Tibial nerve (tissue), 4 donors: ENCODE data around the gene GABBR2. TPM values are rescaled to one million over a fixed set of nuclear protein-coding genes. Genes with fewer than 3 reads are reported as not detected.

Experiments
- DNase-seq, 2 donors: peaks; one replicate each; pipeline ENCODE4 v3.0.0-alpha.2; 2019; ENCODE audit warnings: low spot score in 2 of 2
- H3K27ac ChIP-seq, 4 donors: fragments of 200-600 bp; sonication (generic) in 3 of 4; one replicate each; pipeline ENCODE4 v1.5.1; 2017 to 2019; ENCODE audit warnings: mild to moderate bottlenecking in 1 of 4
- H3K27me3 ChIP-seq, 2 donors: fragments of 200-600 bp; sonication (generic) in 1 of 2; one replicate each; pipeline versions ENCODE4 v1.5.1 to v1.6.0; 2017 to 2019
- H3K36me3 ChIP-seq, 3 donors: fragments of 200-600 bp; sonication (generic); one replicate each; pipeline ENCODE4 v1.5.1; 2018 to 2019
- H3K4me1 ChIP-seq, 4 donors: fragments of 200-600 bp; sonication (generic) in 3 of 4; one replicate each; pipeline ENCODE4 v1.5.1; 2017 to 2019
- H3K4me3 ChIP-seq, 4 donors: fragments of 200-600 bp; sonication (generic) in 3 of 4; one replicate each; pipeline ENCODE4 v1.5.1; 2017 to 2019; ENCODE audit warnings: mild to moderate bottlenecking in 1 of 4, moderate library complexity in 1 of 4
- H3K9me3 ChIP-seq, 4 donors: fragments of 200-600 bp; sonication (generic) in 3 of 4; one replicate each; pipeline ENCODE4 v1.5.1; 2017 to 2019
- EP300 ChIP-seq, 2 donors: sonication (generic); formaldehyde crosslinking; IDR thresholded peaks; one replicate each; pipeline ENCODE4 v1.6.1; 2017; ENCODE audit warnings: antibody characterized with exemption in 2 of 2, mild to moderate bottlenecking in 1 of 2
- POLR2A ChIP-seq, 2 donors: fragments of 450-650 bp; IDR thresholded peaks; one replicate each; pipeline ENCODE4 v1.6.1; 2017; ENCODE audit warnings: antibody characterized with exemption in 2 of 2, mild to moderate bottlenecking in 2 of 2, moderate library complexity in 2 of 2
- WGBS, 2 donors: methylation state at CpG; one replicate each; pipeline ENCODE4 v1.1.5; 2018; 5-methylcytosine and 5-hydroxymethylcytosine counted together
- total RNA-seq, 4 donors: library from RNA; depleted of rRNA; stranded (reverse); fragments of >200 nt; gene quantifications; one replicate each; pipeline ENCODE4 v1.1.0, GENCODE V29; 2016
- TF ChIP-seq, protein P1 (sequence below), 5 experiments: fragments of 200-600 bp in 3 of 5; fragments of 450-650 bp in 2 of 5; sonication (generic) in 3 of 5; IDR thresholded peaks; one replicate each; pipeline ENCODE4 v1.5.1; 2016 to 2019; ENCODE audit warnings: antibody characterized with exemption in 5 of 5, mild to moderate bottlenecking in 3 of 5, moderate library complexity in 2 of 5

GABBR2 gene
- total RNA-seq, 4 donors from 2014 or later, result 0.20 to 0.22 TPM; not detected in 2

DNA sequence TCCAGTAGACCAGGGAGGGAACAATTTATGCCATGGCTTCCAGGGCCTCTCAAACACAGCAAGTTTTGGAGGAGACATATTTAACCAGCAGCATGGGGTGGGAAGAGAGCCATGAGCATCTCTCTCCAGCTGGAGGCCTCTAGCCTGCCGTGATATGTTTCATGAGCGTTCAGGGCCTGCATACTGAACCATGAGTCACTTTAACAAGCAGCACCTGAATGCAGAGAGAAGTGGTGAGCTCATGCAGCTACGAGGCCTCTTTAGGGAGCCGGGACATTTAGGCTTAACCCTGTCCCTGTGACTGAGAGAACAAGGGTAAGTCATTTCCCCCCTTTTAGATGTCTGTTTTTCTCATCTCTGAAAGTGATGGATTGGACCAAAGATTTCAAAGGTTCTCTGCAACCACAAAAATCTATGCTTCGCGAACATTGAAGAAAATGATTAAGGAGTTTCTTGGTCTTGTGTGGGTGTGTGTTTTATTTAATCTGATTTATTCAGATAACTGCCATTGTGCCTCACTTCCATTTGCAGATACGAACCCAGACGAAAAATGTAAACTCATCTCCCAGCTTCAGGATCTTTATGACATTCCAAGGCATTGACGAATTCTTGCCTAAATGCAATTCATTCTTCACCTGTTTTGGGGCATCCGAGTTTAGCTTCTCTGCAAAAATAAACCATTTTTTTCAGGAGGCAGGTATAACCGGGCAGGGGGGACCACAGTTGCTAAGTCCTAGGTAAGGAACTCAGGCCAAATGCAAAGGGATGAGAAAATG is 157.0 kb downstream of the GABBR2 start:
- TF ChIP-seq POLR2A (IDR thresholded peaks at IDR 0.05) (no peak), EP300 (IDR thresholded peaks at IDR 0.05) (no peak)
- TF ChIP-seq, protein P1, sequence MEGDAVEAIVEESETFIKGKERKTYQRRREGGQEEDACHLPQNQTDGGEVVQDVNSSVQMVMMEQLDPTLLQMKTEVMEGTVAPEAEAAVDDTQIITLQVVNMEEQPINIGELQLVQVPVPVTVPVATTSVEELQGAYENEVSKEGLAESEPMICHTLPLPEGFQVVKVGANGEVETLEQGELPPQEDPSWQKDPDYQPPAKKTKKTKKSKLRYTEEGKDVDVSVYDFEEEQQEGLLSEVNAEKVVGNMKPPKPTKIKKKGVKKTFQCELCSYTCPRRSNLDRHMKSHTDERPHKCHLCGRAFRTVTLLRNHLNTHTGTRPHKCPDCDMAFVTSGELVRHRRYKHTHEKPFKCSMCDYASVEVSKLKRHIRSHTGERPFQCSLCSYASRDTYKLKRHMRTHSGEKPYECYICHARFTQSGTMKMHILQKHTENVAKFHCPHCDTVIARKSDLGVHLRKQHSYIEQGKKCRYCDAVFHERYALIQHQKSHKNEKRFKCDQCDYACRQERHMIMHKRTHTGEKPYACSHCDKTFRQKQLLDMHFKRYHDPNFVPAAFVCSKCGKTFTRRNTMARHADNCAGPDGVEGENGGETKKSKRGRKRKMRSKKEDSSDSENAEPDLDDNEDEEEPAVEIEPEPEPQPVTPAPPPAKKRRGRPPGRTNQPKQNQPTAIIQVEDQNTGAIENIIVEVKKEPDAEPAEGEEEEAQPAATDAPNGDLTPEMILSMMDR (IDR thresholded peaks at IDR 0.05), result no peak
- no peak overlapping the region for H3K4me3 ChIP-seq
- 75 to 79% methylated on average over 11 of the region's 11 CpGs for WGBS, 2 donors
- H3K36me3 ChIP-seq, result no peaks in the 10 kb centered on the region
- no peaks in the 10 kb centered on the region for H3K27me3 ChIP-seq
- H3K9me3 ChIP-seq, result no peaks in the 10 kb centered on the region
- no peaks in the 10 kb centered on the region for H3K4me1 ChIP-seq
- DNase-seq, result no peak
- no peak overlapping the region for H3K27ac ChIP-seq

DNA sequence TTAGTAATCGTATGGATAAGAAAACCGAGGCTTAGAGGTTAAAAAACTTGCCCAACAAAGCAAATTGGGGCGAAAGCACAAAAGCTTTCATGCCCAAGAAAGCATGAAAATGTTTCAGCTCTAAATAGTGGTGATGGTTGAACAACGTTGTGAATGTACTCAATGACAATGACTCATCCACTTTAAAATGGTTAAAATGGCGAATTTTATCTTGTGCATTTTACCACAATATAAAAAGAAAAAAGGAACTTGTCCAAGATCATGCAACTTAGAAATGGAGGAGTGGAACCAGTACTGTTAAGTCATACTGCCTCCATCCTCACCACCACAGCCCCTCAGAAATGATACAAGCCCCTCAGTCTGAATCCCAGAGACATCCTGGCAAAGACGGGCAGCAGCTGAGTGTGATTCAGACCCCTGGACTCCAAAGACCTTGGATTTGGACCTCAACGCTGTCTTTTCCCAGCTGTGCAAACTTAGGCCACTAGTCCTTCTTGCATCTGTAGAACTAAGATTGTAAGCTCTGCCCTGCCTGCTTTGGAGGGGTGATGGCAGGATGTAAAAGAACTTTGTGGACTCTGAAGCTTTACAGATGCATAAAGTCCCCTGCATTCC is 158.4 kb downstream of the GABBR2 start:
- DNase-seq, result no peak
- TF ChIP-seq EP300 (IDR thresholded peaks at IDR 0.05), result no peak
- Histone ChIP-seq H3K27ac (no peak overlapping the region), H3K36me3 (no peaks in the 10 kb centered on the region), H3K4me3 (no peak overlapping the region), H3K4me1 (no peaks in the 10 kb centered on the region), H3K27me3 (no peaks in the 10 kb centered on the region), H3K9me3 (no peaks in the 10 kb centered on the region)
- WGBS, 2 donors, result 68 to 81% methylated on average over 7 of the region's 7 CpGs

DNA sequence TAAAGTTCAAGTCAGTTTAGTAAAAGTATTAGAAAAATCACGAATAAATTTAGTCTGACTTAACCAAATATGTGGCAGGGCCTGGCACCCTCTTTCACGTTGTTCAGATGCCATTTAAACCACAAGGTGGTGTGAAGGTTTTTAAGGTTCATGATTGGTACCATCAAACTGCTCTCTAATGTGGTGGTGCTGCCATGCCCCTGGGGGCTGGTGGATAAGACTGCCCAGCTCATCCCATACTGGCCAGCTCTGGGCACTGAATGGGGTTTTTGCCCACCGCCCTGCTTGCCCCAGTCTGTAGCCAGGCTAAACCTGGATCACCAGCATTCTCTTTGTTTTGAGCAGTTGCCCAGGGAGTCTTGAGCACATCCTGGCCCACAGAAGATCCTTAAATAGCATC is 159.3 kb downstream of the GABBR2 start:
- TF ChIP-seq EP300 (IDR thresholded peaks at IDR 0.05), result no peak
- H3K4me3 ChIP-seq, result no peak overlapping the region
- no peak overlapping the region for H3K27ac ChIP-seq
- no peak for DNase-seq
- WGBS, 2 donors, result 84 to 88% methylated on average over 3 of the region's 3 CpGs
- H3K27me3 ChIP-seq, result no peaks in the 10 kb centered on the region
- no peaks in the 10 kb centered on the region for H3K4me1 ChIP-seq
- no peaks in the 10 kb centered on the region for H3K9me3 ChIP-seq
- no peaks in the 10 kb centered on the region for H3K36me3 ChIP-seq

DNA sequence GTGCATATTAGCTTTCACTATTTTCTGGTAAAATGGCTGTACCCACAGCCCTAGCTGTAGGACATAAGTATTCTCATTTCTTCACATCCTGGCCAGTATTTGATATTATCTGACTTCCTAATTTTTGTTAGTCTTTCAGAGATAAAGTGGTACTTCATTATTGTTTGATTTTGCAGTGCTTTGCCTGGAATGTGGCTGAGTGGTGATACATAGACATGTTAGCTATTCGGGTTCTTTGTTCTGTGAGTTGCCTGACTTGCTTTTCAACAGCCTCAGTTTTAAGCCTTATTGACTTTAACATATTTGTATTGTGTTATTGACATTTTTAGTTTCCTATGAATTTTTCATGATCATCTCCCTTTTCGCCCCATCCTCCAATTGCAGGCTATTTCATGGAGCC is 161.1 kb downstream of the GABBR2 start:
- no peak for DNase-seq
- no peaks in the 10 kb centered on the region for H3K9me3 ChIP-seq
- TF ChIP-seq, protein P1 (IDR thresholded peaks at IDR 0.05), result no peak
- TF ChIP-seq POLR2A (IDR thresholded peaks at IDR 0.05) (no peak), EP300 (IDR thresholded peaks at IDR 0.05) (no peak)
- no peaks in the 10 kb centered on the region for H3K4me1 ChIP-seq
- no peaks in the 10 kb centered on the region for H3K36me3 ChIP-seq
- WGBS, 2 donors, result 91 to 95% methylated on average over 2 of the region's 2 CpGs
- H3K27ac ChIP-seq, result no peak overlapping the region
- H3K27me3 ChIP-seq, result no peaks in the 10 kb centered on the region
- no peak overlapping the region for H3K4me3 ChIP-seq

DNA sequence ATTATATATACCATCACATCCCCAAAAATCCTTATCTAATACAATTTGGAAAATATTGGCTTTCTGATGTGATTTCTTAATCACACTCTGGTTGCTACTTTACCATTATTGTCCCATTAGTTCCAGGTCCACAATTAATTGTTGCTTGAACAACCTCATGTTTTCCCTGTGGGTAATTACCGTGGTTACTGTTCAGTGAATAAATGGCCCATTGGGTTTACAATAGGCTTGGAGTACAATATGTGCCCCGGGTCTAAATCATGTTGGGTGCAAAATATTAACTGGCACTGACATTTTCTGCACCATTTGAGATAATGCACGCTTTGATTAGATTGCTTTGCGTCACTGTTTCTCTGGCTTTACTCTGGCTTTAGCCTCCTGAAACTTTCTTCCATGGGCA is 163.7 kb downstream of the GABBR2 start:
- Histone ChIP-seq H3K4me1 (no peaks in the 10 kb centered on the region), H3K36me3 (no peaks in the 10 kb centered on the region), H3K27ac (no peak overlapping the region), H3K9me3 (no peaks in the 10 kb centered on the region), H3K4me3 (no peak overlapping the region), H3K27me3 (no peaks in the 10 kb centered on the region)
- 68 to 73% methylated on average over 4 of the region's 4 CpGs for WGBS, 2 donors
- DNase-seq, result no peak
- TF ChIP-seq, protein P1 (IDR thresholded peaks at IDR 0.05), result no peak
- TF ChIP-seq POLR2A (IDR thresholded peaks at IDR 0.05), result no peak

DNA sequence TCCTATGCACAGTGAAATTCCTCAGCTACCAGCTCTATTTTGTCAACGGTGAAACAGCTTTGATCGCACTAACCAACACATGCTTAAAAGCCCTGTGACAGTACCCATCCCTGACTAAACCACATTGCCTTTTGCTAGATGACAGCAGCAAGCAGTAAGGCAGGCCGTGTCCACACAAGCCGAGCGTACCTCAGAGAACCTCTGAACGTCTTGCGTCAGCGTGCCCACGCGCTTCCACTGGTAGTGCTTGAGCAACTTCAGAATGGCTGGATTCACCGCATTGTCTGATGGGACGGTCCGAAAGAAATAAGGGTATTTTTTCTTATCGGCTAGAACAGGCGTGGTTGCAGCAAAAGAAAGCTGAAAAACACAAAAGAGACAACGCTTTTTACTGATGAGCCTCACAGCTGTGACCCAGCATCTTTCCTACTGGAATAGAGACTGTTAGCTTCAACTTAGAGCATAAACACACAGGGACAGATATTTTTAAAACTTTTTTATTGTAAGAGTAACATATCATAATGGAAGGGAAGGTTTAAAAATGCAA is 167.0 kb downstream of the GABBR2 start:
- 86 to 88% methylated on average over 16 of the region's 16 CpGs for WGBS, 2 donors
- H3K4me3 ChIP-seq, result no peak overlapping the region
- H3K36me3 ChIP-seq, result no peaks in the 10 kb centered on the region
- DNase-seq, result no peak
- no peak overlapping the region for H3K27ac ChIP-seq
- H3K9me3 ChIP-seq, result peaks cover 0 to 6% (median 0%) of the 10 kb centered on the region in 4 donors
- no peaks in the 10 kb centered on the region for H3K4me1 ChIP-seq
- no peak for TF ChIP-seq EP300 (IDR thresholded peaks at IDR 0.05)
- TF ChIP-seq POLR2A (IDR thresholded peaks at IDR 0.05), result no peak
- TF ChIP-seq, protein P1 (IDR thresholded peaks at IDR 0.05), result no peak
- no peaks in the 10 kb centered on the region for H3K27me3 ChIP-seq
